Skin epidermis (tissue), 12 donors: ENCODE measurements around the gene DPP9.
A peak's percentile ranks its signal among the peaks of the same experiment; 100 is the strongest.

Source experiments
- H3K27ac ChIP-seq, 21 experiments: fragments of 200-600 bp; sonication (generic) in 11 of 21; one replicate each; pipeline ENCODE4 v1.5.0; 2020; ENCODE audit warnings: mild to moderate bottlenecking in 3 of 21, inconsistent platforms in 2 of 21, moderate library complexity in 2 of 21
- H3K4me3 ChIP-seq, 7 experiments: fragments of 200-600 bp; sonication (generic) in 2 of 7; one replicate each; pipeline ENCODE4 v1.5.0; 2020; ENCODE audit warnings: inconsistent platforms in 2 of 7, mild to moderate bottlenecking in 2 of 7, moderate library complexity in 1 of 7

The DPP9 gene

DNA sequence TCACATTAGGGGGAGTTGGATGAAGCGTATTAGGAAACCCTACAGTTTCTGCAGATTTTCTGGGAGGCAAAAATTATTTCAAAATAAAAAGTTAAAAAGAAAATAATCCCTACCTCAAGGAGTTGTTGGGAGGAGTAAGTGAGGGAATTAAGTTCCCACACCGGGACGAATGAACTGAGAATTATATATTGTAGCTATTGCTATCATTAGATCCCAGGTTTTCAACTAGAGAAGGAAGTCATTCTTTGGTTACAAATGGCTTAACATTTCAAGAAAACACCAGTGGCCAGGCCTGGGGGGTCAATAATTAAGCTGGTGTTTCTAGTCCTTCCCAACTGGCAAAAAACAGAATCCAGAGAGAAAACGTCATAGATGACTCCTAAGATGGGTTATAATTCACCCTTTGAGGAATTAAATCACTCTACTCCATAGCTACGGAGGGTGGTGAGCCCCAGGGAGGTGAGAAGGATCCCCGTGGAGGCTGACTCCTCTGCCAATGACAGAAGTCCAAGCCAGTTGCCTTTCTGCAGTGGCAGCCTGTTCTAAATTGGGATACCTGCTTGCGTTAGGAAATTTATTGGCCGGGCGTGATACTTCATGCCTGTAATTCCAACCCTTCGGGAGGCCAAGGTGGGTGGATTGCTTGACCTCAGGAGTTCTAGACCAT lies 52.3 kb downstream of the DPP9 start:
- H3K27ac ChIP-seq = peak overlapping the region in 8 of 21 experiments; percentile 3 to 86 (median 41)
- H3K4me3 ChIP-seq = no peak overlapping the region

DNA sequence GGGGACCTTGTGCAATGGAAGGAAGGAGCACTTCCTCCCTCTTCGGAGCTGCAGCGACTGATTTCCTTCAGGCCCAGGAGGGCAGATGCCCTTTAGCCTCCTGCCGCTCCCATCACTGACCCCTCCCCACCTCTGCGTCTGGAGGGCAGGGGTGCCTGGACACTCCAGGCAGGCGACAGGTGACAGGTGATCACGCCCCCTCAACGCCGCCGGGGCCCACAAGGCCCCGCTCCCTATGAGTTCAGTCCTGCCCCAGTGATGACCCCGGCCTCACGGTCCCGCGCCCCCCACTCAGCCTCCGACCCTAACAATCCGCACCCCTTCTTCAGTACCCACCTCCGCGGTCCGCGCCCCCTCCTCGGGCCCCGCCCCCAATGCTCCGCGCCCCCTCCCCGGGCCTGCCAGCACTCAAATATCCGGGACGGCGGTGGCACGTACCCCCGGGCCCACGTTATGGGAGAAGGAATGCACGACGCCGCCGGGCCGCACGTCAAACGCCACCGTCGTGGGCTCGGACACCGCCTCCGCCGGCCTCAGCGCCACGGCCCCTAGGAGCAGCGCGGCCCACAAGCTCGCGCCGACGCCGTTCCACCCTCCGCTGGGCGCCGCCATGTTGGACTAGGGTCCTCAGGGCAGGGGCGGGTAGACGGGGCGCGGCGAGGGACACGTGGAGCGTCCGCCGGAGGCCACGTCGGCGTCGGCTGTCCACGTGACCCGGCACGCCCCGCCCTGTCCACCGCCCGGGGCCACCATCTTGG lies 53.7 kb downstream of the DPP9 start, which contains the start of gene MYDGF:
Gene MYDGF, minus strand, starts transcription at position 620 of the 758 bp plus-strand sequence. Its CDS starts 8 bp downstream, at position 612.
- peak within 1 kb of the TSS; percentile 71 to 99 (median 91) for H3K4me3 ChIP-seq
- H3K27ac ChIP-seq = peak within 1 kb of the TSS; percentile 32 to 95 (median 86)

DNA sequence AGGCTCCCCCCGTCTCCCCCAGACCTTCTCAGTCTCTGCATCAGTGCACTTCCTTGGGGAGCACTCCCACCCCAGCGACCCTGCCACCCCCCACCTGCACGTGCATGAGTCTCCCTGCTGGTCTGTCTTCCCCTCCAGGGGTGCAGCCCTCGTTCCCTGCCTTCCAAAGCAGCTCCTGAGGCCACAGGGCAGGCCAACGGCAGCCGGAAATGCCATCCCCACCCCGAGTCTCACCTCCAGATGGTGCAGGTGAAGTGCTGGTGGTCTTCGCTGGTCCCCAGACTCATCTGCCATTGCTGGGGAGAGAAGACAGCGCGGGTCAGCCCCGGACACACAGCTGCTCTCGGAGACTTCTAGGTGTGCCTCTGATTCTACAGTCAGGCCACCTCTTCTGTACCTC lies 59.0 kb downstream of the DPP9 start:
- Histone ChIP-seq H3K27ac (no peak overlapping the region), H3K4me3 (no peak overlapping the region)

DNA sequence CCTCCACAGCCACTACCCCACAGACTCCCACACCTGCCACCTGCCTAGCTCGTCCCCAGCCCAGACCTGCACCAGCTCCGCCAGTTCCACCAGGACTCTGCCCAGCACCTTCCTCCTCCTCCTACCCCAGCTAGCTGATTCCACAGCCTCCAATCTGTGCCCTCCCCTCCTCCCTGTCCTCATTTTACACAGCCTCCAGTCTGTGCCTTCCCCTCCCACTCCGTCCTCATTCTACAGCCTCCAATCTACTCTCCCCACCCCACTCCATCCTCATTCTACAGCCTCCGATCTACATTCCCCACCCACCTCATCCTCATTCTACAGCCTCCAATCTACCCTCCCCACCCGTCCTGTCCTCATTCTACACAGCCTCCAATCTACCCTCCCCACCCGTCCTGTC lies 60.8 kb downstream of the DPP9 start:
- H3K27ac ChIP-seq = no peak overlapping the region
- H3K4me3 ChIP-seq = no peak overlapping the region

DNA sequence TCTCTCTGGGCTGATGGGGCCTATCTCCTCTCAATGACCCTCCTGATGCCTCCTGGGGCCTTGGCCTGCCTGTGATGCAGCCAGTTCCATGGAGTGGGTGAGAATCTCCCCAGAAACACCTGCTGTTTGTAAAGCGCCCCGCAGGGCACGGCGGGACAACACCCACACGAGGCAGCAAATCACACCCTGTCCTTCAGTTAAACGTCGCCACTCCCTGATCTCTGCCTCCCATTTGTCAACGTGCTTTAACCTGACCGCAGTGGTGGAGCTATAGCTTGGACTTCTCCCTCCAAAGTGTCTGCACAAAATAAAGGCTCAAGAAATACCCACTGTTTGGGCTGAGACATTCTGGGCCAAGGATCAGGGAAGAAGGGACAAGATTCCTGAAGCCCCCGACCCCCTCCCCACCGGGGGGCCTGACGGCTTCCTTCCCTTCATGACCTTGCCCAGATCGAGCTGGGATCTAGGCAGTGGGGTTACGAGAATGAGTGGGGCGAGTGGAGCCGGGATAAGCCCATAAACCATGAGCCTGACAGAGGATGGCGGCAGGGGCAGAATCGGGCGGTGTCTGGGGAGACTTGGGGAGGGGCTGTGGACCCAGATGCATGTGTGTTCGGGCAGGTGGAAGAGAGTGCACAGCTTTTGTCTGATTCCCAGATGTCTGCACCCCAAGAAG lies 61.5 kb downstream of the DPP9 start:
- no peak overlapping the region for H3K27ac ChIP-seq
- no peak overlapping the region for H3K4me3 ChIP-seq

DNA sequence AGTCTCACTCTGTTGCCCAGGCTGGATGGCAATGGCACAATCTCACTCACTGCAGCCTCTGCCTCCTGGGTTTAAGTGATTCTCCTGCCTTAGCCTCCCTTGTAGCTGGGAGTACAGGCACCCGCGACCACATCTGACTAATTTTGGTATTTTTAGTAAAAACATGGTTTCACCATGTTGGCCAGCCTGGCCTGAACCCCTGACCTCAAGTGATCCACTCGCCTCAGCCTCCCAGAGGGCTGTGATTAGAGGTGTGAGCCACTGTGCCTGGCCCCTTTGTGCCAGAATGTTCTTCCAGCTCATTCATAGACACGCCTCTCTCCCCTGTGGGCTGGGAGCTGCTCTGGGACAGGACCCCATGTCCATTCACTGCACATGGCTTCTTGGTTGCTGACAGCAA lies 62.6 kb downstream of the DPP9 start:
- H3K4me3 ChIP-seq = no peak overlapping the region

DNA sequence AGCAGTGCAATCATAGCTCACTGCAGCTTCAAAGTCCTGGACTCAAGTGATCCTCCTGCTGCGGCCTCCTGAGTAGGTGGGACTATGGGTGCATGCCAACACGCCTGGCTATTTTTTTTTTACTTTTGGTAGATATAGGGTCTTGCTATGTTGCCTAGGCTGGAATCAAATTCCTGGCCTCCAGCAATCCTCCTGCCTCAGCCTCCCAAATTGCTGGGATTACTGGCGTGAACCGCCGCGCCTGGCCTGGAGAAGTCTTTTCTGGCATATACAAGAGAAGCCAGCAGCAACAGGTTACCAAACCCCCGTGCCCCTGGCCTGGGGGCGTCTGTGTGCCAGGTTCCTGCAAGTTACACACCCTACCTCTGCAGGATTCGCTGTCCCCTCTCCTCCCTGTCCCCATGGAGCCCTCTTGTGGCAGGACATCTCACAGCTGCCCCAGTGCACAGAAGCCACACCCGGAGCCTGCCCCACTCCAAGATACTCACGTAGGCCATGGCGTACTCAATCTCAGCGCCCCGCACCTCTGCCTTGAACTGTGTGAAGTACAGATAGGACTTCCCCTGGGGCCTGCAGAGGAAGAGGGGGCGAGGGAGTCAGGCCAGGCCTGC lies 63.4 kb downstream of the DPP9 start:
- Histone ChIP-seq H3K27ac (no peak overlapping the region), H3K4me3 (no peak overlapping the region)

More for the DNA sequence above, 62.6 kb downstream of the DPP9 start:
- H3K27ac ChIP-seq = no peak overlapping the region

DNA sequence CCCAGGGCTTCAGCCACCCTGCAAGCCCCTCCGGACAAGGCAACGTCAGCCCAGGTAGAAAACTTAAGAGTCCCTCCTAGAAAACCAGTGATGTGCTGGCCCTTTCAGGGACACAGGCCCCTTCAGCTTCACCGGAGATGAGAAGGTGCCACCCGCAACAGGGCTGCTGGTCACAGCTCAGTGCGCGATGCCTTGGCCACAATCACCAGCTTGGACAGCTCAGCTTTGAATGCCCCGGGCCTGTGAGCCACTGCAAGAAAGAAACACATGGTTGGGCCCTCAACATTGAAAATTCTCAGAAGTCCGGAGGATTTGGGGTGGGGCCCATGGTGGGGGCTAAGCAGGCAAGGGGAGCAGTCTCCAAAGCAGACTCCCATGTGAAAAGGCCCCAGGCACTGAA lies 65.8 kb downstream of the DPP9 start:
- H3K4me3 ChIP-seq = no peak overlapping the region
- H3K27ac ChIP-seq = no peak overlapping the region

DNA sequence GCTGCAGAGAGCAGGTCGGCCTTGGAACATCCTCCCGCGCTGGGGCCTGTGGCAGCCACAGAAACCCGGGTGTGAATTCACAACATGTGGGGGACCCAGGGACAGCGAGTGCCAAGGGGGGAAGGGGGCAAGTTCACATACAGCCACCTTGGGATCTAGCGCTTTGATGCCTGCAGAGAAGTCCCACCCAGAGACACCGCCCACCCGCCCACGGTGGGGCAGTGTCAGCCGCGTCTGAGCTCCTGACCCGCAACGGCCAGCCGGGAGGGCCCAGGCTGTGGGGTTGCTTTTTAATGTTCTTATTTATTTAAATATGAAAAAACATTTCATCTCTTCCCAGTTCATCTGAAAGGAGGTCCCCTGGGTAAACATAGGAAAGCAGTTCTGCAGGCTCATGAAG lies 66.4 kb downstream of the DPP9 start:
- H3K27ac ChIP-seq = no peak overlapping the region
- H3K4me3 ChIP-seq = no peak overlapping the region

DNA sequence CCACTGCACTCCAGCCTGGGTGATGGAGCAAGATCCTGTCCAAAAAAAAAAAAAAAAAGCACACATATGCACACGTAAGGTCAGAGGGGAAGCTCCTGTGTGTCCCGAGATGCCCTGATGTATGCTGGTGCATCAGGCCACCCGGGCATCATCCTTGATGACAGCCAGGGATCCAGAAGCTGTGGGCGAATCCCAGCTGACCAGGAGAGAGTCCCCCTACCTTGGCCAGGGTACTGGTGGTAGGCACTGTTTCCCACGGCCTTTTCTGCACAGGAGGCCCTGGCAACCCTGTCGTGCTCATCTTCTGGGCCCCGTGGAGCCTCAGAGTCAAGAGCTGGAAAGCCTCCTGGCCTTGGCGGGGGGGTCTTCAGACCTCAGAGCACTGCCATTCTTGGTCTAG lies 67.5 kb downstream of the DPP9 start:
- H3K4me3 ChIP-seq = no peak overlapping the region
- no peak overlapping the region for H3K27ac ChIP-seq

DNA sequence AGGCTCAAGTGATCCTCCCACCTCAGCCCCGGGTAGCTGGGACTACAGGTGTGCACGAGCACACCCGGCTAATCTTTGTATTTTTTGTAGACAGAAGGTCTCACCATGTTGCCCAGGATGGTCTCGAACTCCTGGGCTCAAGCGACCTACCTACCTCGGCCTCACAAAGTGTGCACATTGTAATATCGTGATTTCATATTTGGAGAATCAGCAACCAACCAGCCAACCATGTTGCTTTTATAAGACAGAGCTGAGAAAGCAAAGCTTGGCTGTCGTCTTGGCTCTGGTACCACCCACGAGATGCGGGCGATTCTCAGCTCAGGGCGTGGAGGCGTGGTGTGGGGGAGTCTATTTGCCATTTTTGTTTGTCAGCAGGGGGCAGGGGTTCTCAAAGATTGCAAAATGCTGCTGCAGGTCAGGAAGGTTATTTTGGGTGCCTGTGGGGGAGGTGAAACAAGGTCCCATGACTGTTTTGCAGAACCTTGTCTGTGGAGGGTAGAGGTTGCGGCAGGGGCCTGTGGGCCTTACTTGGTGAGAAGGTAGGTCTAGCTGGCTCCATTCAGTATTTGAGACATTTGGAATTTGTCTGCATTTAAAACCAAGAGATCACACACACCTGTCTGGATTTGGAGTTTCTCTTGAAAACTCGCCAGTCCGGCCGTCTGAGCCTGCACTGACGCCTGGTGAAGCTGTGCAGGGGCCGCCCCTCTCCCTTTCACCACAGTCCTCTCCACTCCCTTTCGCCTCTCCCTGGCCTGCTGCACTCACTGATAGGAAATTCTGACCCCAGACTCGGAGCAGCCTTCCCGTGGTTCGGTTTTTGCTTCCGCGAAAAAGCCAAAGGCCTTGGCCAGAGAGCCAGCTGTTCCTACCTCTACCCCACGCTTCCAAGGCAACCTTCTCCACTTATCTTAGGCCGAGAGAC lies 68.9 kb downstream of the DPP9 start:
- H3K4me3 ChIP-seq = no peak overlapping the region
- peak overlapping the region in 1 of 21 experiments; percentile 3 for H3K27ac ChIP-seq

DNA sequence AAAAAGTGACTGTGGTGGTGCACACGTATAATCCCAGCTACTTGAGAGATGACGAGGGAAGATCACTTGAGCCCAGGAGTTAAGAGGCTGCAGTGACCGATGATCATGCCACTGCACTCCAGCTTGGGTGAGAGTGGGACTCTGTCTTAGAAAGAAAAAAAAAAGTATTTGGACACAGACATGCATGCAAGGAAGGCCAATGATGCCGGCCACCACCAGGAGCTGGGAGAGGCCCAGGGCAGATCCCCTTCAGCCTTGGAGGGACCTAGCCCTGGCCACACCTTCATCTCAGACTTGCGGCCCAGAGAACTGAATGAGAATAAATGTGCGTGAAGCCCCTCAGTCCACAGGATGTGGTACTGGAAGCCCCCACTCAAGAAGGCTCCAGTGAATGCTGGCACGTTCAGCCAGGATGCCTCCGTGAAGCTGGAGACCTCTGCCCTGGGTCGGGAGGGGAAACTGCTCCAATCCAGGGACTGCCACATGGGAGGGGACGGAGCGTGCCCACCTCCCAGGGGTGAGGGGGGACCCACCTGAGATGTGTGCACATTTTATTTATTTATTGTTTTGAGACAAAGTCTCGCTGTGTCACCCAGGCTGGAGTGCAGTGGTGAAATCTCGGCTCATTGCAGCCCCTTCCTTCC lies 69.7 kb downstream of the DPP9 start:
- Histone ChIP-seq H3K4me3 (no peak overlapping the region), H3K27ac (no peak overlapping the region)

DNA sequence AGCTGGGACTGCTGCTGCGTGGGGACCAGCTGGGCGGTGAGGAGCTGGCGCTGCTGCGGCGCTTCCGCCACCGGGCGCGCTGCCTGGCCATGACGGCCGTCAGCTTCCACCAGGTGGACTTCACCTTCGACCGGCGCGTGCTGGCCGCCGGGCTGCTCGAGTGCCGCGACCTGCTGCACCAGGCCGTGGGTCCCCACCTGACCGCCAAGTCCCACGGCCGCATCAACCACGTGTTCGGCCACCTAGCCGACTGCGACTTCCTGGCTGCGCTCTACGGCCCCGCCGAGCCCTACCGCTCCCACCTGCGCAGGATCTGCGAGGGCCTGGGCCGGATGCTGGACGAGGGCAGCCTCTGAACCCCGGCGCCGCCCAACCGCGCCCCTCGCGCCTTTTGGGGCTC lies 71.6 kb downstream of the DPP9 start:
- Histone ChIP-seq H3K27ac (no peak overlapping the region), H3K4me3 (no peak overlapping the region)

DNA sequence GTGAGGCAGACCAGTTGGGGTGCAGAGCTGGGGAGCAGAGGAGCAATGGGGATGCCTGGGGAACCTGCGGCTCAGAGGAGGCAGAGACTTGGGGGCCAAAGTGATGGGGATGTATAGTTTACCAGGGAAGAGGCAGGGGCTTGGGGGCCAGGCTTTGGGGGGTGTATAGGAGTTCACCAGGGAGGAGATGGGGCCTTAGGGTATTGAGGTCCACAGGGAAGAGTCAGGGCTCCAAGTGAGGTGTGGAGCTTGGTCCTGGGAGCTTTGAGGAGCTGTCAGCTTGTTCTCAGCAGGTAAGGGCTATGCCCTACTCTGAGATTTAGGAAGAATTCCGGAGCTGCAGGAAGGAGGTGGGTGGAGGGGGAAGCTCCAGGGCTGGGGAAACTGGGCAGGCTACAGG lies 73.5 kb downstream of the DPP9 start:
- H3K4me3 ChIP-seq = no peak overlapping the region
- peak overlapping the region in 1 of 21 experiments; percentile 57 for H3K27ac ChIP-seq

DNA sequence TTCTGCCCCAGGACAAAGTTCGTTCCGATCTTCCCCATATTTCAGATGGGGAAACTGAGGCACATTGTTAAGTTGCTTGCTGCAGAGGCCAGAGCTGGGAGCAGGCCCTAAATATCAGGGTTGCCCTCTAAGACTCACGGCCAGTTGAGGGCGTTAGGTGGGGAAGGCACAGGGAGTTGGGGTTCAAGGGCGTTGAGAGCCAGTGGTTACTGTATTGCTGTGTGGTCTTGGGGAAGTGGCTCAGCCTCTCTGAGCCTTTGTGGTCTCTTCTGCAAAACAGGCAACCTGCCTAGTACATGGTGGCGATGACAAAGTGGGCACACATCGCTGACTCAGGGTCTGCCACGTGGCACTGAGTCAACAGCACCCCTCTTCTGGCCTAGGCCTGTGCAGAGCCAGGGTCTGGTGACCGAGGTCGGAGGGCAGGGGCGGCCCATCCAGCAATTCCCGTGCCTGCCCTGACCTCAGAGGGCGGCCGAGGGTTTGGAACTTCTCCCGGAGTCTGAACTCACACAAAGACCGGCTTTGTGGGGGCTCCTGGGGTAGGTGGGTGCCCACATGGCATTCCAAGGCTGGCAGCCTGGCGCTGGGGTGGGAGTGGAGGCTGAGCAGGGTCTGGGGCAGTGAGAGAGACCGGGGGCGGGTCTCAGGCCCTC lies 74.1 kb downstream of the DPP9 start:
- Histone ChIP-seq H3K4me3 (no peak overlapping the region), H3K27ac (peak overlapping the region in 1 of 21 experiments; percentile 57)

DNA sequence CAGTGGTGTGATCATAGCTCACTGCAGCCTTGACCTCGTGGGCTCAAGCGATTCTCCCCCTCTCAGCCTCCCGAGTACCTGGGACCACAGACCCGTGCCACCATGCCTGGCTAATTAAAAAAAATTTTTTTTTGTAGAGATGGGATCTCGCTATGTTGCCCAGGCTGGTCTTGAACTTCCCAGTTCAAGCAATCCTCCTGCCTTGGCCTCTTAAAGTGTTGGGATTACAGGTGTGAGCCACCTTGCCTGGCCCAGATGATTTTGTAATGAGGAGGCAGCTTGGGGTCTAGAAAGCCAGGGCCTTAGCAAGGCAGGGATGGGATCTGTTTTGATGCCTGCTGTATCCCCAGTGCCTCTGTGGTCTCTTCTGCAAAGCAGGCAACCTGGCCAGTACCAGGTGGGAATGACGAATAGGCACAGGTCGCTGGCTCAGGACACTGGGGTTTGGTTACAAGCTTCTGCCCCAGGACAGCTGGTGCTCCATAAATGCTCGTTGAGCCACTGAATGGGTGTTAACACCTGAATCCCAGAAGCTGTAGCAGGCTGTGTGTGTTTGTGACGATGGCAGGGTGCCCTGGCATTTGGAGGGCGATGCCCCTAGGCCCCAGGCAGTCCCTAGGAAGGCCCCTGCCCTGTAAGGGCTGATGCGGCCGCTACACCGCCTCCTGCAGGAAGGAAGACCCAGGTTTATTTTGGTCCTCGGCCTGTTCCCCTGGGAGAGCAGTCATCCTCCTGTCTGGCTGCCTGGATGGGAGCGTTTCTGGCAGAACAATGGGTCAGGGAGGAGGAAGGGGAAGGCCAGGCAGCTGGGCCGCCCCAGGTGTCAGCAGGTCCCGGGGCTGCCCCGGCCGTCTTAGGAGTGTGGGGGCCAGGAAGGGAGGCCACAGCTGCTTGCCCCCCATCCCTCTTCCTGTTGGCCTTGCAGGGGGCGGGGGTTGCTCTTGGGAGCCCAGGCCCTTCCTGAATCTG lies 75.7 kb downstream of the DPP9 start:
- Histone ChIP-seq H3K27ac (peak overlapping the region in 3 of 21 experiments; percentile 5 to 57 (median 54)), H3K4me3 (no peak overlapping the region)

DNA sequence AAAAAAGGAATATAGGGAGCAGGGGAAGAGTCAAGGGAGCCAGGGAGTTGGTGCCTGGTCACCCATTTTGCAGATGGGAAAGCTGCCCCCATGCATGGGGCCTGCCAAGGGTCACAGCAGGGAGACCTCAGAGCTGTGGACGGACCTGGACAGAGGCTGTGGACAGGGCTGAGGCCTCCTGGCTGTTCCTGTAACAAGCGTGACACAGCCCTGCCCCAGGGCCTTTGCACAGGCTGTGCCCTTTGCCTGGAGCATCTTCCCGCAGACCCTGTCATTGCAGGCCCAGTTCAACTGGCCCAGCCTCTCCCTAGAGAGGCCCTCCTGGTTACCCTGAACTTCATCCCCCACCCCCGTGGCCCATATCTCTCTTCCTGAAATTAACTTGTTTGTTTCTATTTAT lies 77.9 kb downstream of the DPP9 start:
- no peak overlapping the region for H3K4me3 ChIP-seq
- H3K27ac ChIP-seq = no peak overlapping the region
